ENCODE measurements around the gene IFNE. TPM values are rescaled to one million over a fixed set of nuclear protein-coding genes. Genes with fewer than 3 reads are reported as not detected.

The IFNE gene
- total RNA-seq, 2 experiments from 2014 or later: not detected

DNA sequence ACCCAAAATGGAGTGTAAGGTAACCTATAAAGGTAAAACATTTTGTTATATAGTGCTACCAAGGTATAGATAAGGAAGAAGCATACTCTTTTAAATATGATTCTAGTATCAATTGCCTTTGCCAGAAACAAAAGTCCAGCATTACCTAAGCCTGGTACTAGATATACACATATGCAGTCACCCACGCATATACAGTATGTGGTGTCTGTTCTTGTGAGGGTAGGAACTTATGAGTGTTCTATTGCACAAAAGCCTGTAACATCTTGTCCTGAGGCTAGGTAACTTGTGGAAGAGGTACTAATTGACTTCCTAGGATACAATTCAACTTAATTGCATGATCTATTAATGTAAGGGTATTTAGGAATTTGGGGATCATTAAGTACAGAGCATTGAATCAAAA, 31.3 kb upstream of the IFNE start:
- H3K9me3 Mint-ChIP-seq: no peaks in the 10 kb centered on the region
- peaks cover 2% of the 10 kb centered on the region for H3K4me1 Mint-ChIP-seq (ENCODE audit: low read depth)
- DNase-seq: no peak
- H3K27ac Mint-ChIP-seq: no peak overlapping the region
- peaks cover 2% of the 10 kb centered on the region for H3K36me3 Mint-ChIP-seq (ENCODE audit: low read depth)
- CTCF ChIA-PET: interaction anchor here (1.0 kb wide), 1 partner anchor 9 kb away, joined by 3 read pairs; no protein-coding TSS in a partner anchor
- no peak overlapping the region for H3K4me3 Mint-ChIP-seq
- intact Hi-C loops (cut with micrococcal nuclease): no loop called here
- H3K27me3 Mint-ChIP-seq (ENCODE audit: low read depth): no peaks in the 10 kb centered on the region

DNA sequence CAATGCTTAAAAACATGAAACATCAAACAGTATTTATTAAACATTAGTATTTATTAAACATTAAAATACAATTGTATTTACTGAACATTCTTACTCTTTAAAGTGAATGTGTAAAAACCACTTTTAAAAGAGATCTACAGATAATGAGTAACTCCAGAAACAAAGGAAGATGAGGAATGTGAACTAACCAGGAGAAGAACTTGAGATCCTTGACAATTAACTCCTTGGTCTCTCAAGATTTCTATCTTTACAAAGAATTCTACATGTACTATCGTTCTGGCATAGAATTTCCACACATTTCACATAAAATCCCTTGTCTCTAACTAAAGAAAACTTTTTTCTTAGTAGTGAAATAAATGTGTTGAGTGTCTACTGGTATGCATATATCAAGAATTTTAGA, 28.7 kb upstream of the IFNE start:
- CTCF ChIA-PET: interaction anchor here (0.6 kb wide), 1 partner anchor 192 kb away, joined by 4 read pairs; no protein-coding TSS in a partner anchor
- intact Hi-C loops (cut with micrococcal nuclease): no loop called here

DNA sequence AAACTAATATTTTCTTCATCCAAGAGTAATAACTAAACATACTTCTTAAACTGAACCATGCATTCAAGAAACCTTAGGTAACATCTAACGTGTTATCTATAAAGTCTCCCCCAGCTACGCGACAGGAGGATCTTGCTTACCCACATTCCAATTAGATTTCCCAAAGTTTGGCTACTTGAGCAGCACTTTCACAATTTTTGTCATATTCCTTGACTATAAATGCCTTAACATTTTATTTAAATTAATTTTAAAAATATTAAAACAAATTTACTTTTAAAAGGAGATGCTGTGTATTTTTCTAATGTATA, 25.3 kb upstream of the IFNE start:
- H3K27ac Mint-ChIP-seq: no peak overlapping the region
- H3K36me3 Mint-ChIP-seq (ENCODE audit: low read depth): peaks cover 2% of the 10 kb centered on the region
- H3K4me1 Mint-ChIP-seq (ENCODE audit: low read depth): peaks cover 12% of the 10 kb centered on the region
- DNase-seq: no peak
- no peaks in the 10 kb centered on the region for H3K9me3 Mint-ChIP-seq
- CTCF ChIA-PET: no interaction called here
- H3K27me3 Mint-ChIP-seq (ENCODE audit: low read depth): no peaks in the 10 kb centered on the region
- intact Hi-C loops (cut with micrococcal nuclease): loop anchor here (10.0 kb wide), 1 partner anchor 47 kb away; no protein-coding TSS in a partner anchor
- no peak overlapping the region for H3K4me3 Mint-ChIP-seq

More for the DNA sequence above, 28.7 kb upstream of the IFNE start:
- Mint-ChIP-seq H3K4me3 (no peak overlapping the region), H3K4me1 (ENCODE audit: low read depth) (peaks cover 12% of the 10 kb centered on the region), H3K27me3 (ENCODE audit: low read depth) (no peaks in the 10 kb centered on the region), H3K36me3 (ENCODE audit: low read depth) (peaks cover 2% of the 10 kb centered on the region), H3K27ac (no peak overlapping the region), H3K9me3 (no peaks in the 10 kb centered on the region)
- no peak for DNase-seq

DNA sequence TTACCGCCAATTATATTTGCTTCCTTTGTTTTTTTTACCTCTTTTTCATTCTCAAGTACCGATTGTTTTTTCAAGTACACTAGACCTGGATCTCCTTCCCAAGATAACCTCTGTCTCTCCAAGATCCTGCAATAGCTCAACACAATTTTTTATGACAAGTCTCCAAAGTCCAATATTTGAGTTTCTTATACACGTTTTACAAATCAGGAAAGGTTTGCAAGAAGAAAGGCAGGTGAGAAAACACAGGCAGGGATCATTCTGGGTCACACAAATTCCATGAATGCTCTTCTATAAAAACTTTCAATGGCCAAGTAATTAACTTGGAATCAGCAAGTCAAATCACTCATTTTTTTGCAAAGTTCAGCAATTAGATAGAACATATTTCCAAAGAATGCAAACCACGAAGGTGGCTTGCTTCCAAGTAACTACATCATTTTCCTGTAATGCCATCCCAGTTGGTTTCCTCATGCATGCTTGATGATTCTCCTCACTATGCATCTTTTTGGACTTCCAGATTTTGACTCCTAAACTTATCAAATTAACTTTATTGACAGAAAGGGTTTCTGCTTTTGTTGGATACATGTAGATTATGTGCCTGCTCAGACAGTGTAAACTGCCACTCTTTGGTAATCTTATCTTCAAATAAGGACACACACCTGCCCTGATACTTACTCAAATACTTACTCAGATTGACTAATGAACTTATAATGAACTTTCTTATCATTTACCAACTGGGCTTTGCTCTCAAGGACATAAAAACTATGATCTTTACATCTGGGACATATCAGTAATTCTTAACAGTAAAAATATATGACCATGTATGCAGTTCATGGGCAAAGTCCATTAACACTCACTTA, 24.7 kb upstream of the IFNE start:
- no peak for DNase-seq
- H3K36me3 Mint-ChIP-seq (ENCODE audit: low read depth): peaks cover 2% of the 10 kb centered on the region
- CTCF ChIA-PET: no interaction called here
- intact Hi-C loops (cut with micrococcal nuclease): loop anchor here (10.0 kb wide), 1 partner anchor 48 kb away; no protein-coding TSS in a partner anchor
- no peak overlapping the region for H3K4me3 Mint-ChIP-seq
- H3K4me1 Mint-ChIP-seq (ENCODE audit: low read depth): peaks cover 12% of the 10 kb centered on the region
- H3K27me3 Mint-ChIP-seq (ENCODE audit: low read depth): no peaks in the 10 kb centered on the region
- H3K9me3 Mint-ChIP-seq: no peaks in the 10 kb centered on the region
- no peak overlapping the region for H3K27ac Mint-ChIP-seq

DNA sequence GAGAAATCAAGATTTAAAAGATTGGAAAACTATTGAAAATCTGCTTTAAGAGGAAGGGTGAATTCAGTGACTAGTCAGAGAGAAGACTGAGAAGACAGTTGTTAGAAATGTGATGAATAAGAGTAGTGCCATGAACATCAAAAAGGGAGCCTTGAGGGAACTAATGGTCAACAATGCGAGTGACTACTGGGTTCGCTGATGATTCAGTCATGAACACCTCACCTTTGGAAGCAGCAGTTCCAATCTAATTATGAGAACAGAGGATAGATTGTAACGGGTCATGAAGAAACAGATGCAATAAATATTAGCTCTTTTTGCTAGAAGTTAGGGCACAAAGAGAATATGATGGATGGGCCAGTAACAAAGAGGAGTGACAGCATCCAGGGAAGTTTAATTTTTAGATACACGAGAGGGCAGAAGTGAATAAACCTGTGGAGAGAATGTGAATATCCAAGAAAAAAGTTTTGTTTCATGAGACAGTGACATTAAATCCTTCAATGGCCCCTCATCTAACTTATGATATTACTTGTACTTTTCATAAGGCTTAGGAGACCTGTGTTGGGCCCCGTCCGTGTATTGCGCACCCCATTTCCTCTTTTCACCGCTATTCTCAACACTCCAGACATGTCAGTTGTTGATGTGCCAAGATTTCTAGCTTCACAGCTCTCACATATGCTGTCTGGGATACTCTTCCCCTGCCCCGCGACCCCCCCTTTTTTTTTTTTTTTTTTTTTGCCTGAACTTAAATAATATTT, 23.5 kb upstream of the IFNE start:
- no peak overlapping the region for H3K27ac Mint-ChIP-seq
- H3K27me3 Mint-ChIP-seq (ENCODE audit: low read depth): no peaks in the 10 kb centered on the region
- H3K4me1 Mint-ChIP-seq (ENCODE audit: low read depth): peaks cover 12% of the 10 kb centered on the region
- no peak overlapping the region for H3K4me3 Mint-ChIP-seq
- CTCF ChIA-PET: interaction anchor here (0.7 to 1.2 kb wide), 3 partner anchors 24 to 110 kb away, joined by 3 read pairs; no protein-coding TSS in a partner anchor
- H3K36me3 Mint-ChIP-seq (ENCODE audit: low read depth): no peaks in the 10 kb centered on the region
- no peak for DNase-seq
- intact Hi-C loops (cut with micrococcal nuclease): loop anchor here (10.0 kb wide), 1 partner anchor 49 kb away; no protein-coding TSS in a partner anchor
- H3K9me3 Mint-ChIP-seq: no peaks in the 10 kb centered on the region

DNA sequence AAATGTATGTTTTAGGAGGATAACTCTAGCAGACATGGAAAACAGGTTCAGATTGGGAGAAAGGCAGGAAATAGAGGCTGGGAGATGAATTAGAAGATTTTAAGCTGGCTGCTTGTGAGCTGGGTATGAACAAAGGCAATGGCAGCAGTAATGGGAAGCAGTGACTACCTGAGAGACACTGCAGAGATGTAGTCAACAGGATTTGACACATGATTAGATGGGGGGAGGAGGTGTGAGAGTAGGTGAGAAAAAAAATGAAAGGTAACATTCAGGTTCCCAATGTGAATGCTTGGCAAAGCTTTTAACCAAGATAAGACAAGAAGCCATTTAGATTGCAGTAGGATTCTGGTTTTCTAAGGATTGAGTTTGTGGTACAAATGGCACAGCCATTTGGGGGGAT, 22.8 kb upstream of the IFNE start:
- DNase-seq: no peak
- intact Hi-C loops (cut with micrococcal nuclease): loop anchor here (10.0 kb wide), 1 partner anchor 50 kb away; no protein-coding TSS in a partner anchor
- H3K36me3 Mint-ChIP-seq (ENCODE audit: low read depth): no peaks in the 10 kb centered on the region
- H3K9me3 Mint-ChIP-seq: no peaks in the 10 kb centered on the region
- no peaks in the 10 kb centered on the region for H3K27me3 Mint-ChIP-seq (ENCODE audit: low read depth)
- H3K27ac Mint-ChIP-seq: no peak overlapping the region
- H3K4me3 Mint-ChIP-seq: no peak overlapping the region
- CTCF ChIA-PET: interaction anchor here (0.7 to 1.2 kb wide), 3 partner anchors 9 to 109 kb away, joined by 3 read pairs; no protein-coding TSS in a partner anchor
- peaks cover 12% of the 10 kb centered on the region for H3K4me1 Mint-ChIP-seq (ENCODE audit: low read depth)

DNA sequence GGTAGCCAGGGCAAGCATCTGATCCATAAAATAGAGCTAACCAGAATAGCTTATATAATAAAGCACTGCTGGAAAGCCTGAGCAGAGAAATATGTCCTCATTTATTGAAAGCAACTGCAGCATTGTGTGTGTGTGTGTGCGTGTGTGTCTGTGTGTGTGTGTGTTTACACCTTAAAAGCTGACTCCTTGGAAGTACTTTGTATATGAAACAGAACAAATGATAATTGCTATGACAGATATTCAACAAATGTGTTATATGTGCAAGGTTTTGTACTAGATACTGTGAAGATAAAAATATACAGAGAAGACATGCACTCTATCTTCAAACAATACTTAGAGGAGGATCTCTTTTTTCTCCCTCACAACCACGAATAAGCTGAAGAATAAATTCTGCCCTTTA, 22.0 kb upstream of the IFNE start:
- H3K4me3 Mint-ChIP-seq: no peak overlapping the region
- no peak overlapping the region for H3K27ac Mint-ChIP-seq
- H3K9me3 Mint-ChIP-seq: no peaks in the 10 kb centered on the region
- CTCF ChIA-PET: interaction anchor here (1.2 kb wide), 1 partner anchor 10 kb away, joined by 3 read pairs; no protein-coding TSS in a partner anchor
- no peak for DNase-seq
- intact Hi-C loops (cut with micrococcal nuclease): loop anchor here (10.0 kb wide), 1 partner anchor 51 kb away; no protein-coding TSS in a partner anchor
- H3K36me3 Mint-ChIP-seq (ENCODE audit: low read depth): no peaks in the 10 kb centered on the region
- H3K27me3 Mint-ChIP-seq (ENCODE audit: low read depth): no peaks in the 10 kb centered on the region
- peaks cover 12% of the 10 kb centered on the region for H3K4me1 Mint-ChIP-seq (ENCODE audit: low read depth)

DNA sequence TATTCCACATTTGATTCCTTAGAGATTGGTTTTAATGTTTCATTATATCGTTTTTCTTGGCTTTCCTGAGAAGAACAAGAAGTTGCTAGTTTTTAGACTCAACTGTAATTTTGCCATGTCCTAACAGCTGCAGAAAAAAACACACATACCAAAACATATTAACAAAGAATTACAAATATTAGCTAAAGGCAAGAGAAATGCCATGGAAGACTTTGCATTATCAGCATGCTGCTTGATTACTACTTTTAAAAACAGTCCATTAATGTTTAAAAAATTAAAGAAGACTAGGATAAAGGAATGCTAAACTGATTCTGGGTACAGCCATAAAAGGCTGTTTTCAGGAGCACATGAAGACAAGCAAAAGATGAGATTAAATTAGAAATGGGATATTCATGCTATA, 20.5 kb upstream of the IFNE start:
- no peak overlapping the region for H3K27ac Mint-ChIP-seq
- H3K27me3 Mint-ChIP-seq (ENCODE audit: low read depth): no peaks in the 10 kb centered on the region
- no peaks in the 10 kb centered on the region for H3K9me3 Mint-ChIP-seq
- no peak for DNase-seq
- peaks cover 10% of the 10 kb centered on the region for H3K4me1 Mint-ChIP-seq (ENCODE audit: low read depth)
- CTCF ChIA-PET: no interaction called here
- H3K4me3 Mint-ChIP-seq: no peak overlapping the region
- intact Hi-C loops (cut with micrococcal nuclease): loop anchor here (10.0 kb wide), 1 partner anchor 52 kb away; no protein-coding TSS in a partner anchor
- no peaks in the 10 kb centered on the region for H3K36me3 Mint-ChIP-seq (ENCODE audit: low read depth)

DNA sequence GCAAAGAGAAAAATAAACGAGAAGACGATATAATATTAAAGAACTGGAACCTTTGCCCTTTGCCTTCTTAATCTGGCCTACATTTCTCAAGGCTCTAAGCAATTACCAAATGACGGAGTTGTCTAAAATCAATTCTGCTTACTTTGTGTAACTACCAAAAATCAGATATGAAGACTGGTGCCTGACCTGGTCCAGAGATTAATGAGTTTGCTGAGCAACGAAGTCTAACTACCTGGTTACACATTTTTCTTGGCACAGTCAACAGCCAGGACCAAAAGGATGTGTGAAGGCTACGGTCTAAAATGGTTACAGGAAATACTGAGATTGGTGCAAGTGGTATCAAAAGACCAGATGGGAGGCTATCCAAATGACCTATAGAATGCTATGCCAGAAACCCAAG, 17.8 kb upstream of the IFNE start:
- no peak for DNase-seq
- Mint-ChIP-seq H3K36me3 (ENCODE audit: low read depth) (no peaks in the 10 kb centered on the region), H3K4me3 (no peak overlapping the region), H3K9me3 (no peaks in the 10 kb centered on the region), H3K4me1 (ENCODE audit: low read depth) (peaks cover 2% of the 10 kb centered on the region), H3K27me3 (ENCODE audit: low read depth) (no peaks in the 10 kb centered on the region), H3K27ac (no peak overlapping the region)
- intact Hi-C loops (cut with micrococcal nuclease): loop anchor here (10.0 kb wide), 1 partner anchor 55 kb away; no protein-coding TSS in a partner anchor
- CTCF ChIA-PET: no interaction called here

DNA sequence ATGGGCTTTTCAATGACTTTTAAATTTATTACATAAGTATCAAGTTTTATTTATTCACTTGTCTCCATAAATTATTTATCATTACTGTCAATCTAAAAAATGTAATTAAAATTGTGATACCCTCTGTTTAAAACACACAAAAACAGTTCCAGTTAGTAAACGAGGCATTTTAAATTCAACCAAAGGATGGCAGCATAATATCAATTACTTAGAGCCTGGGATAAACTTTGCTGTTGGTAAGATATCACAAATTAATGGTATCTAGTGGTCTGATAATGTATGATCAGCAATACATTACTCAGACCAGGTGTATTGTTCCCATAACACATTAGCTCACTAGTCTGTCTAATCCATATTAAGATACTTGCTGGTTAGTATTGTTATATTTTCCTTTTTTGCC, 9.6 kb upstream of the IFNE start:
- Mint-ChIP-seq H3K4me3 (no peak overlapping the region), H3K27me3 (ENCODE audit: low read depth) (no peaks in the 10 kb centered on the region), H3K36me3 (ENCODE audit: low read depth) (no peaks in the 10 kb centered on the region), H3K9me3 (no peaks in the 10 kb centered on the region), H3K27ac (no peak overlapping the region), H3K4me1 (ENCODE audit: low read depth) (peaks cover 2% of the 10 kb centered on the region)
- no peak for DNase-seq
- CTCF ChIA-PET: interaction anchor here (0.9 to 1.6 kb wide), 4 partner anchors 217 to 297 kb away, joined by 3 to 9 read pairs (median 4); no protein-coding TSS in a partner anchor
- intact Hi-C loops (cut with micrococcal nuclease): loop anchor here (1.0 kb wide), 1 partner anchor 298 kb away; no protein-coding TSS in a partner anchor

DNA sequence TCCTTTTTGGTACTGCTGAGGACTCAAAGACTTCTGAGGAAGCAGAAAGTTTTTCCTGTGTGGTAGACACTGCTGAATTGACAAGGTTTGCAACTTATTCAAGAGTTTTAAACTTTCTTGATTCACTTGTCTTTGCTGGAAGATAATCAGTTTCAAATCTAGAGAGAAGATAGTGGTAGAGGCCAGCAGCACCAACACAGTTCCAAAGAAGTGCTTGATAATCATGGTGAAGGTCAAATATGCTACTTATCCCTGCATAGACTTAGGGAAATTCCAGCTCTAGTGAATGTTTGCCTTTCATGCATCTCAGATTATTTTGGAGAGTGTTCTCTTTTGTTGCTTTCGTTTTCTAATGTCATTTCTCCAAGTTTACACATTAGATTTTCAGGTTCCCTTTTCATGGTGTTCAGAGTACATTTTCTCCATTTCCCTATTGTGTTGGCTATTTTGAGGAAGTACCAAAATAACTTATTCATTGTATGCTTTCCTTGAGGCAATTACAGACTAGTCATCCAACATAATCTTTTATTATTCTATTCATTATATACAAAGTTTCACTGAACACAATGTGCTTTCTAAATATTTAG, 550 bp downstream of the IFNE start:
- peaks cover 4% of the 10 kb centered on the region for H3K4me1 Mint-ChIP-seq (ENCODE audit: low read depth)
- H3K27me3 Mint-ChIP-seq (ENCODE audit: low read depth): no peaks in the 10 kb centered on the region
- CTCF ChIA-PET: no interaction called here
- no peaks in the 10 kb centered on the region for H3K36me3 Mint-ChIP-seq (ENCODE audit: low read depth)
- no peak for DNase-seq
- H3K9me3 Mint-ChIP-seq: peaks cover 11% of the 10 kb centered on the region
- intact Hi-C loops (cut with micrococcal nuclease): no loop called here
- H3K4me3 Mint-ChIP-seq: no peak overlapping the region
- H3K27ac Mint-ChIP-seq: no peak overlapping the region

DNA sequence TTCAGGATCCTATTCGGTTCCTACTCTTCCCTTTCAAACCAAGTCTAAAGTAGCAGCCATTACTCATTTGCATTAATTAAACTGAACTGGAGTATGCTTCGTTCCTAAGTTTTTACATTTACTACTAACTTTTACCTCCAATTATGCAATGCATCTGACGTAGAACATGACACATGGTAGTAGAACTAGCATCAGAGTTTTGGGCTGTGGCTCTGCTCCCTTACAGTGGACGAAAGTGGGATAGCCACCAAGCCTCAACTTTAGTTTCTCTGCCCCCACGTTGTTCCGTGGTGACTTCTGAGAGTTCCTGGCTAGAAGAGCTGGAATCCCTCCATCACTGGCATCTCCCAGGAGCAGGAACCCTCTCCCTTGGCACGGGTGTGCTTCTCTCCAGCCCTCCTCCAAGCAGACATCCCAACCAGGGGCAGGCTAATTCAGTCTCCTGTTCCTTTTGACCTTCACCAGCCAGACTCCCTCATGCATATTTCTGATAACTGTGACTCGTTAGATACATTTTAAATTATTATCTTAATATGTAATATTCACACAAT, 2.9 kb downstream of the IFNE start:
- Mint-ChIP-seq H3K9me3 (peaks cover under 1% of the 10 kb centered on the region), H3K4me3 (no peak overlapping the region), H3K27ac (no peak overlapping the region), H3K4me1 (ENCODE audit: low read depth) (peaks cover 4% of the 10 kb centered on the region), H3K36me3 (ENCODE audit: low read depth) (no peaks in the 10 kb centered on the region), H3K27me3 (ENCODE audit: low read depth) (no peaks in the 10 kb centered on the region)
- CTCF ChIA-PET: no interaction called here
- intact Hi-C loops (cut with micrococcal nuclease): no loop called here
- no peak for DNase-seq

Data from activated naive CD4-positive, alpha-beta T cell treated with anti-CD3 and anti-CD28 coated beads for 36 hours (primary cell).